ENCODE data around the gene GNRH2.

- TF ChIP-seq POLR2A (IDR thresholded peaks at IDR 0.05; ENCODE audit: low read depth, low read length) (no peak), POLR2AphosphoS5 (IDR thresholded peaks at IDR 0.05; ENCODE audit: low read depth, low read length) (no peak), TAF1 (IDR thresholded peaks at IDR 0.05; ENCODE audit: borderline replicate concordance, low read depth, low read length) (no peak)
Measured at GRCh38 chr20:3003416-3003815, 40.0 kb upstream of the GNRH2 start.
